Liver (tissue), 3 donors: ENCODE measurements around the gene ADRA1B.

ENCODE experiments used
- EGR1 ChIP-seq, 2 donors: IDR thresholded peaks; 2 replicates each; pipeline ENCODE4 v1.6.1; 2016 to 2018; ENCODE audit warnings: antibody characterized with exemption in 2 of 2, low read depth in 2 of 2
- RAD21 ChIP-seq, 2 donors: IDR thresholded peaks; 2 replicates each; pipeline ENCODE4 v1.6.1; 2016; ENCODE audit warnings: antibody characterized with exemption in 2 of 2, mild to moderate bottlenecking in 2 of 2
- TF ChIP-seq, protein P1 (sequence below): fragments of 150-350 bp; IDR thresholded peaks from 2 replicates; pipeline ENCODE4 v1.5.1; 2017; ENCODE audit warnings: improper control_type of control experiment, low read depth, low read length; ENCODE audit not compliant: missing input control
- TF ChIP-seq, protein P2 (sequence below): IDR thresholded peaks from 2 replicates; pipeline ENCODE4 v1.6.1; 2016; ENCODE audit warnings: antibody characterized with exemption
- TF ChIP-seq, protein P3 (sequence below): IDR thresholded peaks from 2 replicates; pipeline ENCODE4 v1.6.1; 2016; ENCODE audit warnings: antibody characterized with exemption
- donor health status: healthy.
- donor health status: healthy.

DNA sequence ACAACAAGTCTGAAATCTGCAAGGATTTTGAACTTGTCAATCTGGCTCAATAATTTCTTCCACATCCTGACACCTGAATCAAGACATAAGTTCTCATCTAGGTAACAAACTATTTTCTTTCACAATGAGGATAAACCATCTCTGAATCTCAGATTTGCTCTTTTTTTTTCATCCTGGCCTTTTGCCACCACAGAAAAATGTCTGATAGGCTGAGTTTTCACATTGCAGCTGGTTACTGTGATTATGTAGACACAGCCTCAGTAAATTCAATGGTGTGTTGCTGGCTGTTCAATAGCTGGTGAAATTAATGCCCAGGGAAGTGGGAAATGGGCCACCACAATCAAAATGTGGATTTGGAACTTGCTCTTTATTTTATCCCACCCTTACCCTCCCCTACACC is 2.8 kb upstream of the ADRA1B start:
- TF ChIP-seq, protein P1, sequence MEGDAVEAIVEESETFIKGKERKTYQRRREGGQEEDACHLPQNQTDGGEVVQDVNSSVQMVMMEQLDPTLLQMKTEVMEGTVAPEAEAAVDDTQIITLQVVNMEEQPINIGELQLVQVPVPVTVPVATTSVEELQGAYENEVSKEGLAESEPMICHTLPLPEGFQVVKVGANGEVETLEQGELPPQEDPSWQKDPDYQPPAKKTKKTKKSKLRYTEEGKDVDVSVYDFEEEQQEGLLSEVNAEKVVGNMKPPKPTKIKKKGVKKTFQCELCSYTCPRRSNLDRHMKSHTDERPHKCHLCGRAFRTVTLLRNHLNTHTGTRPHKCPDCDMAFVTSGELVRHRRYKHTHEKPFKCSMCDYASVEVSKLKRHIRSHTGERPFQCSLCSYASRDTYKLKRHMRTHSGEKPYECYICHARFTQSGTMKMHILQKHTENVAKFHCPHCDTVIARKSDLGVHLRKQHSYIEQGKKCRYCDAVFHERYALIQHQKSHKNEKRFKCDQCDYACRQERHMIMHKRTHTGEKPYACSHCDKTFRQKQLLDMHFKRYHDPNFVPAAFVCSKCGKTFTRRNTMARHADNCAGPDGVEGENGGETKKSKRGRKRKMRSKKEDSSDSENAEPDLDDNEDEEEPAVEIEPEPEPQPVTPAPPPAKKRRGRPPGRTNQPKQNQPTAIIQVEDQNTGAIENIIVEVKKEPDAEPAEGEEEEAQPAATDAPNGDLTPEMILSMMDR, result no peak
- TF ChIP-seq RAD21 (IDR thresholded peaks at IDR 0.05), result no peak
- TF ChIP-seq, protein P2, sequence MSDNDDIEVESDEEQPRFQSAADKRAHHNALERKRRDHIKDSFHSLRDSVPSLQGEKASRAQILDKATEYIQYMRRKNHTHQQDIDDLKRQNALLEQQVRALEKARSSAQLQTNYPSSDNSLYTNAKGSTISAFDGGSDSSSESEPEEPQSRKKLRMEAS, result no peak
- TF ChIP-seq, protein P3, sequence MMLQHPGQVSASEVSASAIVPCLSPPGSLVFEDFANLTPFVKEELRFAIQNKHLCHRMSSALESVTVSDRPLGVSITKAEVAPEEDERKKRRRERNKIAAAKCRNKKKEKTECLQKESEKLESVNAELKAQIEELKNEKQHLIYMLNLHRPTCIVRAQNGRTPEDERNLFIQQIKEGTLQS, result no peak
- no peak for TF ChIP-seq EGR1 (IDR thresholded peaks at IDR 0.05; ENCODE audit: low read depth in 2 of 2)
